ENCODE results near the gene KLHL29. TPM values are rescaled to one million over a fixed set of nuclear protein-coding genes. Genes with fewer than 3 reads are reported as not detected.

Gene KLHL29
- polyA plus RNA-seq, 1 donor from 2014 or later = 42.4 TPM

GRCh38 chr2:23746141-23746863 is 361.3 kb downstream of the KLHL29 start:
- no peak overlapping the region for H2AFZ ChIP-seq (ENCODE audit: low read depth, low read length)
- H3K9ac ChIP-seq (ENCODE audit: low read length) = no peak overlapping the region
- no peaks in the 10 kb centered on the region for H3K79me2 ChIP-seq (replicated peaks; ENCODE audit: insufficient read depth, low read length)
- no peaks in the 10 kb centered on the region for H3K9me3 ChIP-seq (ENCODE audit: low read length)
- H3K27me3 ChIP-seq (ENCODE audit: insufficient read depth, low read depth, low read length) = no peaks in the 10 kb centered on the region
- no peaks in the 10 kb centered on the region for H4K20me1 ChIP-seq (ENCODE audit: insufficient read depth)
- H3K27ac ChIP-seq (ENCODE audit: low read length) = no peak overlapping the region
- TF ChIP-seq RAD21 (conservative IDR thresholded peaks at IDR 0.05) (no peak), TAF1 (IDR thresholded peaks at IDR 0.05; ENCODE audit: low read depth) (no peak), CTCF (IDR thresholded peaks at IDR 0.05; ENCODE audit: poor library complexity, severe bottlenecking) (no peak), SMC3 (conservative IDR thresholded peaks at IDR 0.05; ENCODE audit: poor library complexity) (no peak), POLR2AphosphoS5 (IDR thresholded peaks at IDR 0.05) (no peak), REST (IDR thresholded peaks at IDR 0.05; ENCODE audit: borderline replicate concordance) (no peak), EZH2 (IDR thresholded peaks at IDR 0.05; ENCODE audit: borderline replicate concordance, insufficient read depth, low read length, poor library complexity, severe bottlenecking) (no peak), MXI1 (conservative IDR thresholded peaks at IDR 0.05; ENCODE audit: poor library complexity, severe bottlenecking) (no peak), EP300 (conservative IDR thresholded peaks at IDR 0.05; ENCODE audit: poor library complexity, severe bottlenecking) (no peak)
- H3K4me3 ChIP-seq (ENCODE audit: low read length) = no peak overlapping the region
- no peaks in the 10 kb centered on the region for H3K9me2 ChIP-seq (ENCODE audit: insufficient read depth, low read length)
- peaks cover 5% of the 10 kb centered on the region for H3K36me3 ChIP-seq (ENCODE audit: insufficient read depth, low read length)
- H3K4me2 ChIP-seq (ENCODE audit: low read length) = no peak overlapping the region
- no peaks in the 10 kb centered on the region for H3F3A ChIP-seq (ENCODE audit: insufficient read depth, low read length, poor library complexity, severe bottlenecking)

- no peak overlapping the region for H3K4me2 ChIP-seq (ENCODE audit: low read length)
- H3K79me2 ChIP-seq (replicated peaks; ENCODE audit: insufficient read depth, low read length) = no peaks in the 10 kb centered on the region
- no peaks in the 10 kb centered on the region for H4K20me1 ChIP-seq (ENCODE audit: insufficient read depth)
- no peak overlapping the region for H3K9ac ChIP-seq (ENCODE audit: low read length)
- H3F3A ChIP-seq (ENCODE audit: insufficient read depth, low read length, poor library complexity, severe bottlenecking) = no peaks in the 10 kb centered on the region
- no peaks in the 10 kb centered on the region for H3K9me3 ChIP-seq (ENCODE audit: low read length)
- H3K9me2 ChIP-seq (ENCODE audit: insufficient read depth, low read length) = no peaks in the 10 kb centered on the region
- no peaks in the 10 kb centered on the region for H3K27me3 ChIP-seq (ENCODE audit: insufficient read depth, low read depth, low read length)
- H3K4me3 ChIP-seq (ENCODE audit: low read length) = no peak overlapping the region
- H3K36me3 ChIP-seq (ENCODE audit: insufficient read depth, low read length) = peaks cover 5% of the 10 kb centered on the region
- H2AFZ ChIP-seq (ENCODE audit: low read depth, low read length) = no peak overlapping the region
- no peak overlapping the region for H3K27ac ChIP-seq (ENCODE audit: low read length)
- no peak for TF ChIP-seq POLR2AphosphoS5 (IDR thresholded peaks at IDR 0.05)
- TF ChIP-seq CTCF (IDR thresholded peaks at IDR 0.05; ENCODE audit: poor library complexity, severe bottlenecking) = no peak
- TF ChIP-seq EZH2 (IDR thresholded peaks at IDR 0.05; ENCODE audit: borderline replicate concordance, insufficient read depth, low read length, poor library complexity, severe bottlenecking) = no peak
- no peak for TF ChIP-seq RAD21 (conservative IDR thresholded peaks at IDR 0.05)
- no peak for TF ChIP-seq REST (IDR thresholded peaks at IDR 0.05; ENCODE audit: borderline replicate concordance)
- TF ChIP-seq SMC3 (conservative IDR thresholded peaks at IDR 0.05; ENCODE audit: poor library complexity) = no peak
- TF ChIP-seq EP300 (conservative IDR thresholded peaks at IDR 0.05; ENCODE audit: poor library complexity, severe bottlenecking) = no peak
- no peak for TF ChIP-seq MXI1 (conservative IDR thresholded peaks at IDR 0.05; ENCODE audit: poor library complexity, severe bottlenecking)
- TF ChIP-seq TAF1 (IDR thresholded peaks at IDR 0.05; ENCODE audit: low read depth) = no peak
Measured at GRCh38 chr2:23751747-23752265, 366.8 kb downstream of the KLHL29 start.
